Fibroblast of lung (primary cell): ENCODE measurements around the gene TGFBRAP1. TPM values are rescaled to one million over a fixed set of nuclear protein-coding genes. Genes with fewer than 3 reads are reported as not detected.
A peak's percentile ranks its signal among the peaks of the same experiment; 100 is the strongest.

Experiments
- DNase-seq, 2 donors: peaks; one replicate each; pipeline versions ENCODE4 v3.0.0 to v3.0.0-alpha.2; 2010; ENCODE audit warnings: low read depth in 2 of 2
- H2AFZ ChIP-seq: 2 replicates; pipeline ENCODE4 v1.5.1; 2012; ENCODE audit warnings: low read length, control low read depth, inconsistent platforms
- H3K27ac ChIP-seq: 2 replicates; pipeline ENCODE4 v1.5.1; 2011; ENCODE audit warnings: low read length, control low read depth; ENCODE audit not compliant: insufficient read depth
- H3K27me3 ChIP-seq: 2 replicates; pipeline ENCODE4 v1.5.1; 2011; ENCODE audit warnings: mild to moderate bottlenecking, low read length; ENCODE audit not compliant: control insufficient read depth, insufficient read depth
- H3K36me3 ChIP-seq: 2 replicates; pipeline ENCODE4 v1.5.1; 2011; ENCODE audit warnings: low read length; ENCODE audit not compliant: control insufficient read depth, insufficient read depth
- H3K4me1 ChIP-seq: 2 replicates; pipeline ENCODE4 v1.5.1; 2011; ENCODE audit warnings: low read length; ENCODE audit not compliant: control insufficient read depth, insufficient read depth; ENCODE audit errors: extremely low read depth
- H3K4me2 ChIP-seq: 2 replicates; pipeline ENCODE4 v1.5.1; 2011; ENCODE audit warnings: low read length, control low read depth; ENCODE audit not compliant: insufficient read depth; ENCODE audit errors: extremely low read depth
- H3K4me3 ChIP-seq, 4 experiments: fragments of 200-600 bp in 1 of 4; sonication (generic) in 1 of 4; replicated peaks in 1 of 4; 2 replicates each; pipeline ENCODE4 v1.5.1; 2011 to 2016; ENCODE audit warnings: low read length in 4 of 4, low read depth in 3 of 4, mild to moderate bottlenecking in 3 of 4, control low read depth in 2 of 4, inconsistent platforms in 1 of 4, mixed read lengths in 1 of 4; ENCODE audit not compliant: insufficient read depth in 1 of 4; ENCODE audit errors: control extremely low read depth in 1 of 4
- H3K79me2 ChIP-seq: 2 replicates; pipeline ENCODE4 v1.5.1; 2012; ENCODE audit warnings: mild to moderate bottlenecking, low read length, inconsistent platforms; ENCODE audit not compliant: control insufficient read depth, insufficient read depth
- H3K9ac ChIP-seq: 2 replicates; pipeline ENCODE4 v1.5.1; 2011; ENCODE audit warnings: mild to moderate bottlenecking, low read length, control low read depth; ENCODE audit not compliant: insufficient read depth
- H3K9me3 ChIP-seq: 2 replicates; pipeline ENCODE4 v1.5.1; 2012; ENCODE audit warnings: low read depth, low read length; ENCODE audit not compliant: control insufficient read depth, insufficient read depth
- H4K20me1 ChIP-seq: 2 replicates; pipeline ENCODE4 v1.5.1; 2011; ENCODE audit warnings: low read length; ENCODE audit not compliant: control insufficient read depth, insufficient read depth; ENCODE audit errors: extremely low read depth
- CTCF ChIP-seq, 2 donors: IDR thresholded peaks in 1 of 2; conservative IDR thresholded peaks in 1 of 2; 1 replicate in 1 of 2; 2 replicates in 1 of 2; pipeline ENCODE4 v1.5.1; 2011 to 2012; ENCODE audit warnings: low read length in 2 of 2, control low read depth in 1 of 2, inconsistent platforms in 1 of 2, low read depth in 1 of 2, mild to moderate bottlenecking in 1 of 2
- EZH2 ChIP-seq: IDR thresholded peaks from 2 replicates; pipeline ENCODE4 v1.5.1; 2012; ENCODE audit warnings: low read length, control low read depth, mild to moderate bottlenecking; ENCODE audit errors: missing control alignments
- polyA plus RNA-seq, 2 donors: library from polyadenylated mRNA; depleted of rRNA in 1 of 2; stranded (reverse) in 1 of 2; unstranded in 1 of 2; fragments of >200 nt; gene quantifications; 2 replicates each; pipeline ENCODE4 v1.2.1, GENCODE V29; 2011 to 2012; ENCODE audit warnings: missing spikeins in 1 of 2
- total RNA-seq: library from RNA; depleted of rRNA; stranded (reverse); fragments of >200 nt; gene quantifications from 2 replicates; pipeline ENCODE4 v1.2.1, GENCODE V29; 2014

Gene TGFBRAP1
- total and polyA plus RNA-seq, 2 donors (not counting 1 experiment from before 2014, with no cell fraction given) = 8.5 to 14.9 TPM

GRCh38 chr2:105365206-105365605 lies 35.7 kb upstream of the TGFBRAP1 start:
- Histone ChIP-seq H3K79me2 (peaks cover 19% of the 10 kb centered on the region), H3K9me3 (no peaks in the 10 kb centered on the region), H3K27me3 (no peaks in the 10 kb centered on the region), H3K4me3 (no peak overlapping the region), H2AFZ (no peak overlapping the region), H3K27ac (peak overlapping the region; percentile 13), H3K36me3 (peaks cover 34% of the 10 kb centered on the region), H3K4me1 (peaks cover 4% of the 10 kb centered on the region), H3K4me2 (no peak overlapping the region), H3K9ac (no peak overlapping the region), H4K20me1 (no peaks in the 10 kb centered on the region)
- TF ChIP-seq EZH2 (no peak), CTCF (conservative IDR thresholded peaks at IDR 0.05 in 1 of 2, IDR thresholded peaks at IDR 0.05 in 1 of 2; ENCODE audit: low read depth in 1 of 2, low read length in 2 of 2) (no peak)
- DNase-seq = no peak

GRCh38 chr2:105364436-105365139 lies 35.1 kb upstream of the TGFBRAP1 start:
- Histone ChIP-seq H3K36me3 (peaks cover 36% of the 10 kb centered on the region), H3K79me2 (peaks cover 17% of the 10 kb centered on the region), H3K9me3 (no peaks in the 10 kb centered on the region), H4K20me1 (no peaks in the 10 kb centered on the region), H3K4me3 (no peak overlapping the region), H3K4me1 (peaks cover 4% of the 10 kb centered on the region), H3K9ac (no peak overlapping the region), H2AFZ (no peak overlapping the region), H3K4me2 (no peak overlapping the region), H3K27ac (peak overlapping the region; percentile 13), H3K27me3 (no peaks in the 10 kb centered on the region)
- DNase-seq = peak in 1 of 2 donors; percentile 65
- TF ChIP-seq CTCF (conservative IDR thresholded peaks at IDR 0.05 in 1 of 2, IDR thresholded peaks at IDR 0.05 in 1 of 2; ENCODE audit: low read depth in 1 of 2, low read length in 2 of 2) = no peak
- no peak for TF ChIP-seq EZH2

- Histone ChIP-seq H3K4me2 (no peak overlapping the region), H3K4me3 (no peak overlapping the region), H2AFZ (no peak overlapping the region), H3K27me3 (no peaks in the 10 kb centered on the region), H4K20me1 (no peaks in the 10 kb centered on the region), H3K4me1 (no peaks in the 10 kb centered on the region), H3K27ac (no peak overlapping the region), H3K9ac (no peak overlapping the region), H3K36me3 (peaks cover 33% of the 10 kb centered on the region), H3K79me2 (peaks cover 10% of the 10 kb centered on the region), H3K9me3 (no peaks in the 10 kb centered on the region)
- DNase-seq = no peak
- TF ChIP-seq EZH2 (no peak), CTCF (conservative IDR thresholded peaks at IDR 0.05 in 1 of 2, IDR thresholded peaks at IDR 0.05 in 1 of 2; ENCODE audit: low read depth in 1 of 2, low read length in 2 of 2) (no peak)
Measured at GRCh38 chr2:105362862-105363591, 33.5 kb upstream of the TGFBRAP1 start.
